Measurements from ENCODE around the gene SPRR1A. TPM values are rescaled to one million over a fixed set of nuclear protein-coding genes. Genes with fewer than 3 reads are reported as not detected.

SPRR1A gene
- total and polyA plus RNA-seq, 2 of the 4 experiments (the other 2 are of a cell fraction): not detected

GRCh38 chr1:152960452-152961044, 23.3 kb upstream of the SPRR1A start:
- Histone ChIP-seq H2BK20ac (ENCODE audit: low read depth, low read length) (no peak overlapping the region), H3K4ac (ENCODE audit: low read depth, low read length) (no peak overlapping the region), H2BK15ac (ENCODE audit: low read depth, low read length) (no peak overlapping the region), H3K9me3 (ENCODE audit: control insufficient read depth, insufficient read depth, low read length) (no peaks in the 10 kb centered on the region; the same call in 1 of the 2 replicates), H3K4me3 (ENCODE audit: insufficient read depth, low read depth, low read length) (no peak overlapping the region), H3K4me2 (ENCODE audit: low read depth, low read length) (no peak overlapping the region), H4K5ac (ENCODE audit: low read depth, low read length) (no peak overlapping the region), H3K18ac (ENCODE audit: low read depth, low read length) (no peak overlapping the region), H3K56ac (ENCODE audit: extremely low read depth, insufficient read depth, low read length) (no peak overlapping the region), H3K27me3 (ENCODE audit: control insufficient read depth, insufficient read depth, low read length) (no peaks in the 10 kb centered on the region), H3K27ac (ENCODE audit: insufficient read depth, low read length) (no peak overlapping the region), H4K20me1 (ENCODE audit: insufficient read depth, low read length) (no peaks in the 10 kb centered on the region), H4K8ac (ENCODE audit: low read depth in 2 of 2, low read length in 2 of 2) (no peak overlapping the region), H3K4me1 (ENCODE audit: control insufficient read depth, insufficient read depth, low read length) (no peaks in the 10 kb centered on the region), H2AFZ (replicated peaks; ENCODE audit: low read length, poor library complexity) (no peak overlapping the region), H2BK120ac (ENCODE audit: low read depth, low read length) (no peak overlapping the region), H2BK5ac (ENCODE audit: low read depth, low read length, poor library complexity, severe bottlenecking) (no peak overlapping the region), H3K36me3 (ENCODE audit: control insufficient read depth, insufficient read depth, low read length) (no peaks in the 10 kb centered on the region), H3K9ac (ENCODE audit: low read depth, low read length) (no peak overlapping the region), H2AK9ac (replicated peaks; ENCODE audit: low read depth, low read length, poor library complexity) (no peak overlapping the region), H3K9me1 (ENCODE audit: insufficient read depth, low read length) (no peaks in the 10 kb centered on the region), H3K79me1 (ENCODE audit: low read depth in 1 of 2, low read length in 2 of 2) (no peaks in the 10 kb centered on the region), H4K91ac (ENCODE audit: insufficient read depth, low read depth, low read length) (no peak overlapping the region), H2AK5ac (ENCODE audit: low read depth, low read length) (no peak overlapping the region), H3K23ac (ENCODE audit: low read depth, low read length) (no peak overlapping the region), H3K14ac (replicated peaks; ENCODE audit: low read depth, low read length) (no peak overlapping the region)
- CTCF ChIA-PET: no interaction called here
- TF ChIP-seq CHD1 (IDR thresholded peaks at IDR 0.05; ENCODE audit: low read depth, low read length): no peak
- TF ChIP-seq CEBPB (IDR thresholded peaks at IDR 0.05; ENCODE audit: low read depth, low read length): no peak
- no peak for TF ChIP-seq NFE2L2 (IDR thresholded peaks at IDR 0.05; ENCODE audit: low read depth, low read length)
- no peak for TF ChIP-seq RCOR1 (IDR thresholded peaks at IDR 0.05; ENCODE audit: insufficient replicate concordance, low read length)
- no peak for TF ChIP-seq ELK1 (IDR thresholded peaks at IDR 0.05; ENCODE audit: borderline replicate concordance, low read depth, low read length)
- no peak for TF ChIP-seq MAZ (IDR thresholded peaks at IDR 0.05; ENCODE audit: borderline replicate concordance, low read depth, low read length)
- TF ChIP-seq, protein P1, sequence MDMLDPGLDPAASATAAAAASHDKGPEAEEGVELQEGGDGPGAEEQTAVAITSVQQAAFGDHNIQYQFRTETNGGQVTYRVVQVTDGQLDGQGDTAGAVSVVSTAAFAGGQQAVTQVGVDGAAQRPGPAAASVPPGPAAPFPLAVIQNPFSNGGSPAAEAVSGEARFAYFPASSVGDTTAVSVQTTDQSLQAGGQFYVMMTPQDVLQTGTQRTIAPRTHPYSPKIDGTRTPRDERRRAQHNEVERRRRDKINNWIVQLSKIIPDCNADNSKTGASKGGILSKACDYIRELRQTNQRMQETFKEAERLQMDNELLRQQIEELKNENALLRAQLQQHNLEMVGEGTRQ (IDR thresholded peaks at IDR 0.05; ENCODE audit: low read depth, low read length): no peak
- no peak for TF ChIP-seq RAD21 (IDR thresholded peaks at IDR 0.05; ENCODE audit: low read length)
- TF ChIP-seq, protein P2, sequence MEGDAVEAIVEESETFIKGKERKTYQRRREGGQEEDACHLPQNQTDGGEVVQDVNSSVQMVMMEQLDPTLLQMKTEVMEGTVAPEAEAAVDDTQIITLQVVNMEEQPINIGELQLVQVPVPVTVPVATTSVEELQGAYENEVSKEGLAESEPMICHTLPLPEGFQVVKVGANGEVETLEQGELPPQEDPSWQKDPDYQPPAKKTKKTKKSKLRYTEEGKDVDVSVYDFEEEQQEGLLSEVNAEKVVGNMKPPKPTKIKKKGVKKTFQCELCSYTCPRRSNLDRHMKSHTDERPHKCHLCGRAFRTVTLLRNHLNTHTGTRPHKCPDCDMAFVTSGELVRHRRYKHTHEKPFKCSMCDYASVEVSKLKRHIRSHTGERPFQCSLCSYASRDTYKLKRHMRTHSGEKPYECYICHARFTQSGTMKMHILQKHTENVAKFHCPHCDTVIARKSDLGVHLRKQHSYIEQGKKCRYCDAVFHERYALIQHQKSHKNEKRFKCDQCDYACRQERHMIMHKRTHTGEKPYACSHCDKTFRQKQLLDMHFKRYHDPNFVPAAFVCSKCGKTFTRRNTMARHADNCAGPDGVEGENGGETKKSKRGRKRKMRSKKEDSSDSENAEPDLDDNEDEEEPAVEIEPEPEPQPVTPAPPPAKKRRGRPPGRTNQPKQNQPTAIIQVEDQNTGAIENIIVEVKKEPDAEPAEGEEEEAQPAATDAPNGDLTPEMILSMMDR (conservative IDR thresholded peaks at IDR 0.05; ENCODE audit: low read depth, low read length): no peak
- TF ChIP-seq BHLHE40 (IDR thresholded peaks at IDR 0.05; ENCODE audit: low read depth, low read length): no peak
- no peak for TF ChIP-seq POLR2A (IDR thresholded peaks at IDR 0.05; ENCODE audit: low read depth, low read length)
- no peak for TF ChIP-seq SMC3 (IDR thresholded peaks at IDR 0.05; ENCODE audit: low read depth, low read length)
- no peak for TF ChIP-seq MAFK (IDR thresholded peaks at IDR 0.05; ENCODE audit: low read depth, low read length)
- DNase-seq: no peak
- dilution Hi-C loops (cut with HindIII; ENCODE audit: low sequenced_read_pairs, unreplicated experiment) (no loop called here), intact Hi-C loops (cut with micrococcal nuclease) (no loop called here), in situ Hi-C loops (cut with MboI; ENCODE audit: low sequenced_read_pairs) (no loop called here)
- POLR2A ChIA-PET (ENCODE audit: unreplicated experiment): no interaction called here
- no TSS peak for BruUV-seq (replicated peaks)
- no peak for ATAC-seq (ENCODE audit: low read depth)
- WGBS, 2 experiments (ENCODE audit: extremely low coverage in 2 of 2, insufficient read length in 1 of 2): 67% methylated on average over 1 of the region's 10 CpGs; no CpG with 5 or more reads in 1 of the 2 experiments
